H1 (cell line): ENCODE measurements around the gene INHBB. TPM values are rescaled to one million over a fixed set of nuclear protein-coding genes. Genes with fewer than 3 reads are reported as not detected.

ENCODE experiments used
- ATF2 ChIP-seq: IDR thresholded peaks from 2 replicates; pipeline ENCODE4 v1.6.1; 2012; ENCODE audit warnings: low read length, inconsistent platforms
- CHD1 ChIP-seq: IDR thresholded peaks from 2 replicates; pipeline ENCODE4 v1.6.1; 2012; ENCODE audit warnings: low read depth, low read length, improper control_type of control experiment
- EP300 ChIP-seq, 2 experiments: IDR thresholded peaks; 1 replicate in 1 of 2; 2 replicates in 1 of 2; pipeline ENCODE4 v1.6.1; 2011 to 2012; ENCODE audit warnings: low read depth in 2 of 2, low read length in 2 of 2, mild to moderate bottlenecking in 2 of 2, borderline replicate concordance in 1 of 2, inconsistent platforms in 1 of 2, moderate library complexity in 1 of 2
- SP2 ChIP-seq: IDR thresholded peaks from 2 replicates; pipeline ENCODE4 v1.6.1; 2012; ENCODE audit warnings: mild to moderate bottlenecking, low read length, inconsistent platforms
- SP4 ChIP-seq: IDR thresholded peaks from 2 replicates; pipeline ENCODE4 v1.6.1; 2012; ENCODE audit warnings: low read length, inconsistent platforms
- polyA plus RNA-seq, 7 experiments: library from polyadenylated mRNA; depleted of rRNA in 3 of 7; stranded (reverse) in 5 of 7; unstranded in 2 of 7; fragments of >200 nt in 5 of 7; fragments of 200-250 nt in 2 of 7; gene quantifications; 1 replicate in 5 of 7; 2 replicates in 1 of 7; 4 replicates in 1 of 7; pipeline versions ENCODE4 v1.2.1 to v1.2.3, GENCODE V29; 2011 to 2013; ENCODE audit warnings: missing spikeins in 2 of 7, mixed read lengths in 2 of 7
- total RNA-seq: library from RNA; stranded (reverse); fragmentation: NEBNext Ultra II Directional; extraction: Animal tissue kit (Norgen Biotek cat#: 25700); gene quantifications from 2 replicates; pipeline ENCODE4 v1.2.1, GENCODE V29; 2021

INHBB gene
- total and polyA plus RNA-seq, 2 of the 8 experiments (the other 6 are each of a cell fraction or from before 2014, with no cell fraction given) = 0.30 to 0.32 TPM

GRCh38 chr2:120375251-120376020 is 29.5 kb downstream of the INHBB start (continued):
- TF ChIP-seq SP2 = no peak
- no peak for TF ChIP-seq CHD1
- TF ChIP-seq SP4 = no peak
- no peak for TF ChIP-seq ATF2
- TF ChIP-seq EP300 (IDR thresholded peaks at IDR 0.05; ENCODE audit: borderline replicate concordance in 1 of 2, low read depth in 2 of 2, low read length in 2 of 2) = no peak
